PFSK-1 (cell line): ENCODE measurements around the gene OTUB2.

Source experiments
- FOXP2 ChIP-seq: optimal IDR thresholded peaks from 2 replicates; pipeline ENCODE3; 2011; ENCODE audit warnings: borderline replicate concordance, control low read depth, inconsistent platforms; ENCODE audit not compliant: insufficient read depth; ENCODE audit errors: extremely low read length, extremely low read depth
- POLR2AphosphoS5 ChIP-seq: IDR thresholded peaks from 2 replicates; pipeline ENCODE4 v1.6.1; 2012; ENCODE audit warnings: low read depth, mild to moderate bottlenecking, control low read depth, low read length, moderate library complexity
- SIN3A ChIP-seq: IDR thresholded peaks from 2 replicates; pipeline ENCODE4 v1.6.1; 2012; ENCODE audit warnings: mild to moderate bottlenecking, low read length, moderate library complexity, borderline replicate concordance; ENCODE audit not compliant: insufficient read depth
- TAF1 ChIP-seq: IDR thresholded peaks from 2 replicates; pipeline ENCODE4 v1.6.1; 2012; ENCODE audit warnings: low read length, control low read depth, borderline replicate concordance; ENCODE audit not compliant: insufficient read depth
- TF ChIP-seq, protein P1 (sequence below), 2 experiments: IDR thresholded peaks; 2 replicates each; pipeline versions ENCODE4 v1.6.1 to v1.8.0; 2011 to 2012; ENCODE audit warnings: low read depth in 2 of 2, low read length in 2 of 2, control low read depth in 1 of 2, inconsistent platforms in 1 of 2, mild to moderate bottlenecking in 1 of 2, moderate library complexity in 1 of 2; ENCODE audit not compliant: insufficient read depth in 1 of 2

- TF ChIP-seq POLR2AphosphoS5 (no peak), SIN3A (no peak), TAF1 (no peak), FOXP2 (no peak)
- TF ChIP-seq, protein P1, sequence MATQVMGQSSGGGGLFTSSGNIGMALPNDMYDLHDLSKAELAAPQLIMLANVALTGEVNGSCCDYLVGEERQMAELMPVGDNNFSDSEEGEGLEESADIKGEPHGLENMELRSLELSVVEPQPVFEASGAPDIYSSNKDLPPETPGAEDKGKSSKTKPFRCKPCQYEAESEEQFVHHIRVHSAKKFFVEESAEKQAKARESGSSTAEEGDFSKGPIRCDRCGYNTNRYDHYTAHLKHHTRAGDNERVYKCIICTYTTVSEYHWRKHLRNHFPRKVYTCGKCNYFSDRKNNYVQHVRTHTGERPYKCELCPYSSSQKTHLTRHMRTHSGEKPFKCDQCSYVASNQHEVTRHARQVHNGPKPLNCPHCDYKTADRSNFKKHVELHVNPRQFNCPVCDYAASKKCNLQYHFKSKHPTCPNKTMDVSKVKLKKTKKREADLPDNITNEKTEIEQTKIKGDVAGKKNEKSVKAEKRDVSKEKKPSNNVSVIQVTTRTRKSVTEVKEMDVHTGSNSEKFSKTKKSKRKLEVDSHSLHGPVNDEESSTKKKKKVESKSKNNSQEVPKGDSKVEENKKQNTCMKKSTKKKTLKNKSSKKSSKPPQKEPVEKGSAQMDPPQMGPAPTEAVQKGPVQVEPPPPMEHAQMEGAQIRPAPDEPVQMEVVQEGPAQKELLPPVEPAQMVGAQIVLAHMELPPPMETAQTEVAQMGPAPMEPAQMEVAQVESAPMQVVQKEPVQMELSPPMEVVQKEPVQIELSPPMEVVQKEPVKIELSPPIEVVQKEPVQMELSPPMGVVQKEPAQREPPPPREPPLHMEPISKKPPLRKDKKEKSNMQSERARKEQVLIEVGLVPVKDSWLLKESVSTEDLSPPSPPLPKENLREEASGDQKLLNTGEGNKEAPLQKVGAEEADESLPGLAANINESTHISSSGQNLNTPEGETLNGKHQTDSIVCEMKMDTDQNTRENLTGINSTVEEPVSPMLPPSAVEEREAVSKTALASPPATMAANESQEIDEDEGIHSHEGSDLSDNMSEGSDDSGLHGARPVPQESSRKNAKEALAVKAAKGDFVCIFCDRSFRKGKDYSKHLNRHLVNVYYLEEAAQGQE (IDR thresholded peaks at IDR 0.05; ENCODE audit: insufficient read depth in 1 of 2, low read depth in 2 of 2, low read length in 2 of 2): no peak
Observed at GRCh38 chr14:94020267-94020666, 5.9 kb upstream of the OTUB2 start.
